Lung (tissue), 12 donors: ENCODE results near the gene CDKN2B. TPM values are rescaled to one million over a fixed set of nuclear protein-coding genes. Genes with fewer than 3 reads are reported as not detected.

ENCODE experiments used
- ATAC-seq: fragments of 200-7000 bp; cut with Tn5 transposase; one replicate; pipeline ENCODE4 v1.9.1; 2020; ENCODE audit warnings: moderate number of reproducible peaks; ENCODE audit not compliant: insufficient read depth, low FRiP score
- DNase-seq, 3 donors: peaks; one replicate each; pipeline ENCODE4 v3.0.0-alpha.2; 2013 to 2017
- H3K27ac ChIP-seq, 2 donors: one replicate each; pipeline ENCODE4 v1.5.1; 2013; ENCODE audit warnings: mild to moderate bottlenecking in 2 of 2, moderate library complexity in 2 of 2, control low read depth in 1 of 2, inconsistent platforms in 1 of 2, low read depth in 1 of 2, low read length in 1 of 2
- H3K27me3 ChIP-seq, 3 donors: one replicate each; pipeline ENCODE4 v1.5.1; 2013; ENCODE audit warnings: low read length in 2 of 3; ENCODE audit not compliant: control insufficient read depth in 3 of 3, insufficient read depth in 3 of 3
- H3K36me3 ChIP-seq, 4 donors: one replicate each; pipeline ENCODE4 v1.5.1; 2013; ENCODE audit warnings: low read length in 4 of 4, mild to moderate bottlenecking in 1 of 4, moderate library complexity in 1 of 4; ENCODE audit not compliant: control insufficient read depth in 4 of 4, insufficient read depth in 4 of 4
- H3K4me1 ChIP-seq, 5 donors: one replicate each; pipeline ENCODE4 v1.5.1; 2013; ENCODE audit warnings: low read length in 5 of 5, mild to moderate bottlenecking in 2 of 5, moderate library complexity in 1 of 5; ENCODE audit not compliant: control insufficient read depth in 5 of 5, insufficient read depth in 5 of 5
- H3K4me3 ChIP-seq: one replicate; pipeline ENCODE4 v1.5.1; 2013; ENCODE audit warnings: mild to moderate bottlenecking, control low read depth, moderate library complexity
- H3K9ac ChIP-seq, 2 donors: one replicate each; pipeline ENCODE4 v1.5.1; 2013; ENCODE audit warnings: low read length in 2 of 2, control low read depth in 1 of 2; ENCODE audit not compliant: insufficient read depth in 1 of 2
- H3K9me3 ChIP-seq, 4 donors: one replicate each; pipeline ENCODE4 v1.5.1; 2013; ENCODE audit warnings: low read length in 3 of 4, mild to moderate bottlenecking in 1 of 4, moderate library complexity in 1 of 4; ENCODE audit not compliant: control insufficient read depth in 4 of 4, insufficient read depth in 3 of 4
- WGBS, 2 donors: extraction: QIAGEN DNeasy Blood & Tissue Kit; methylation state at CpG; one replicate each; pipeline ENCODE4 v1.1.7; 2013; 5-methylcytosine and 5-hydroxymethylcytosine counted together
- polyA plus RNA-seq, 2 donors: library from polyadenylated mRNA; stranded (reverse); fragments of 200-250 nt; gene quantifications; one replicate each; pipeline ENCODE4 v1.2.1, GENCODE V29; 2013
- total RNA-seq, 2 donors: library from RNA; depleted of rRNA in 1 of 2; stranded (reverse); fragments of >200 nt in 1 of 2; gene quantifications; one replicate each; pipeline ENCODE4 v1.2.1, GENCODE V29; 2014 to 2021
- TF ChIP-seq, protein P1 (sequence below): IDR thresholded peaks from 2 replicates; pipeline ENCODE4 v1.5.1; 2012; ENCODE audit warnings: mild to moderate bottlenecking; ENCODE audit errors: control extremely low read depth, extremely low read depth
- donor health status: control.
- donor health status: control.
- donor health status: Bipolar disorder and iron deficiency.
- donor health status: healthy.
- donor health status: DM: yes; HTN: yes; CAD: no.

Gene CDKN2B
- total and polyA plus RNA-seq, 4 donors, result 5.5 to 16.1 (median 11.2) TPM

DNA sequence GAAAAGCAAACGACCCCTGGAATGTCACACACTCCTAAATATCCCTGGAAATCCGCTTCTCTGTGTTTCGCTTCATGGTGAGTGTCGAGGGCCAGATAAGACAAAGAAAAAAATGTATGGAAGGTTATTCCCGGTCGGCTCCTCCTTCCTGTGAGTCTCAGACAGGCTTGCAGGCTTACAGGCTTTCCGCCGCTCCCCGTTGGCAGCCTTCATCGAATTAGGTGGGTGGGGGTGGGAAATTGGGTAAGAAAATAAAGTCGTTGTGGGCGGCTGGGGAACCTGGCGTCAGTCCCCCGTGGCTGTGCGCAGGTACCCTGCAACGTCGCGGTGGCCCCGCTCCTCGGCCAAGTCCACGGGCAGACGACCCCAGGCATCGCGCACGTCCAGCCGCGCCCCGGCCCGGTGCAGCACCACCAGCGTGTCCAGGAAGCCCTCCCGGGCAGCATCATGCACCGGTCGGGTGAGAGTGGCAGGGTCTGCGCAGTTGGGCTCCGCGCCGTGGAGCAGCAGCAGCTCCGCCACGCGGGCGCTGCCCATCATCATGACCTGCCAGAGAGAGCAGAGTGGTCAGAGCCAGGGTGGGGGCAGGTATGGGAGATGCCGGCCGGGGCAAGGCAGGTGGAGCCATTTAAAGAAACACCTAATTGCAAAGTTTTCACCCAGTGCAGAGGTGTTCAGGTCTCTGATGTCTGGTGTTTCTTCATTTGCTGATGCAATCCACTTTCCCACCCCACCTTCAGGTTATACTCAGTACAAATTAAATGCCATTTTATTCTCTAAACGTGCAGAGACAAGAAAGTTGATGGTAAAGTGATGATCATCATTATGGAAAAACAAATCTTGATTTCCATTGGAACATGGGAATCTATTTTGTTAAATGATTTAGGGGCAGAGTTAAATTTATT lies 3.2 kb downstream of the CDKN2B start:
- WGBS, 2 donors, result 7 to 31% methylated on average over 39 to 44 of the region's 44 CpGs
- DNase-seq, result no peak
- ATAC-seq, result no peak
- Histone ChIP-seq H3K27ac (no peak overlapping the region), H3K4me1 (peaks cover 0 to 4% (median 0%) of the 10 kb centered on the region in 5 donors), H3K9me3 (peaks cover 0 to 5% (median 0%) of the 10 kb centered on the region in 4 donors), H3K36me3 (peaks cover 0 to 6% (median 0%) of the 10 kb centered on the region in 4 donors), H3K9ac (no peak overlapping the region), H3K4me3 (no peak overlapping the region), H3K27me3 (peaks cover 0 to 89% (median 80%) of the 10 kb centered on the region in 3 donors)
- TF ChIP-seq, protein P1, sequence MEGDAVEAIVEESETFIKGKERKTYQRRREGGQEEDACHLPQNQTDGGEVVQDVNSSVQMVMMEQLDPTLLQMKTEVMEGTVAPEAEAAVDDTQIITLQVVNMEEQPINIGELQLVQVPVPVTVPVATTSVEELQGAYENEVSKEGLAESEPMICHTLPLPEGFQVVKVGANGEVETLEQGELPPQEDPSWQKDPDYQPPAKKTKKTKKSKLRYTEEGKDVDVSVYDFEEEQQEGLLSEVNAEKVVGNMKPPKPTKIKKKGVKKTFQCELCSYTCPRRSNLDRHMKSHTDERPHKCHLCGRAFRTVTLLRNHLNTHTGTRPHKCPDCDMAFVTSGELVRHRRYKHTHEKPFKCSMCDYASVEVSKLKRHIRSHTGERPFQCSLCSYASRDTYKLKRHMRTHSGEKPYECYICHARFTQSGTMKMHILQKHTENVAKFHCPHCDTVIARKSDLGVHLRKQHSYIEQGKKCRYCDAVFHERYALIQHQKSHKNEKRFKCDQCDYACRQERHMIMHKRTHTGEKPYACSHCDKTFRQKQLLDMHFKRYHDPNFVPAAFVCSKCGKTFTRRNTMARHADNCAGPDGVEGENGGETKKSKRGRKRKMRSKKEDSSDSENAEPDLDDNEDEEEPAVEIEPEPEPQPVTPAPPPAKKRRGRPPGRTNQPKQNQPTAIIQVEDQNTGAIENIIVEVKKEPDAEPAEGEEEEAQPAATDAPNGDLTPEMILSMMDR, result no peak

GRCh38 chr9:22005021-22005701 lies 3.9 kb downstream of the CDKN2B start:
- Histone ChIP-seq H3K4me1 (peaks cover 0 to 4% (median 0%) of the 10 kb centered on the region in 5 donors), H3K27me3 (peaks cover 0 to 88% (median 84%) of the 10 kb centered on the region in 3 donors), H3K27ac (no peak overlapping the region), H3K36me3 (peaks cover 0 to 6% (median 0%) of the 10 kb centered on the region in 4 donors), H3K9ac (no peak overlapping the region), H3K9me3 (peaks cover 0 to 5% (median 0%) of the 10 kb centered on the region in 4 donors), H3K4me3 (no peak overlapping the region)
- TF ChIP-seq, protein P1, result no peak
- WGBS, 2 donors, result 10 to 43% methylated on average over 25 of the region's 25 CpGs
- ATAC-seq (no peak), DNase-seq (no peak)

GRCh38 chr9:22002038-22002437 lies 7.1 kb downstream of the CDKN2B start:
- TF ChIP-seq, protein P1, result no peak
- WGBS, 2 donors, result 48 to 59% methylated on average over 1 of the region's 1 CpG
- DNase-seq (no peak), ATAC-seq (no peak)
- Histone ChIP-seq H3K4me1 (peaks cover 0 to 2% (median 0%) of the 10 kb centered on the region in 5 donors), H3K9me3 (peaks cover 0 to 5% (median 0%) of the 10 kb centered on the region in 4 donors), H3K27ac (no peak overlapping the region), H3K36me3 (peaks cover 0 to 6% (median 0%) of the 10 kb centered on the region in 4 donors), H3K27me3 (peaks cover 0 to 96% (median 90%) of the 10 kb centered on the region in 3 donors), H3K9ac (no peak overlapping the region), H3K4me3 (no peak overlapping the region)
